SU-DHL-6 (cell line): ENCODE results near the gene NDUFA9.

ENCODE experiments used
- EZH2phosphoT487 ChIP-seq: fragments of 200-600 bp; sonication (generic), shearing (Covaris generic); conservative IDR thresholded peaks from 2 replicates; pipeline ENCODE4 v1.6.1; 2018; ENCODE audit warnings: mild to moderate bottlenecking, antibody characterized with exemption, low read length, moderate library complexity, mixed read lengths
- TF ChIP-seq, protein P1 (sequence below): fragments of 200-600 bp; sonication (generic); IDR thresholded peaks from one replicate; pipeline ENCODE4 v1.5.1; 2017; ENCODE audit warnings: antibody characterized with exemption, mild to moderate bottlenecking, low read length, moderate library complexity; ENCODE audit not compliant: insufficient read depth, poor library complexity, severe bottlenecking

DNA sequence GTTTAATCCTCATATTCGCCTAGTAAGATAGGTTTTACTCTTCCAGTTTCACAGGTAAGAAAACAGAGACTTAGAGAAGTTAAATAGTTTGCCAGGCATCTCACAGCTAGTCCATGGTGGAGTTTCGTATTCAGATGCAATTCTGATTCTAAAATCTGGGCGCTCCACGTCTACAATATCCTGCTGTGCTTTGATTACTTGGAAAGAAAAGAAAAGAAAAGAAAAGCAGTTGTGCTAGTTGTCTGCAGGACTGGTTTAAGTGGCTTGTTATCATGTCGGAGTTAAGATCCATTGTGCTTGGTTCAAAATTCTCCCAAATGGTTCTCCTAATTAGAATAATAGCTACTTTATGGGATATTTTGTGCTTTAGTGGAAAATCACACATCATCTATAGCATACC, 18.7 kb upstream of the NDUFA9 start:
- TF ChIP-seq, protein P1, sequence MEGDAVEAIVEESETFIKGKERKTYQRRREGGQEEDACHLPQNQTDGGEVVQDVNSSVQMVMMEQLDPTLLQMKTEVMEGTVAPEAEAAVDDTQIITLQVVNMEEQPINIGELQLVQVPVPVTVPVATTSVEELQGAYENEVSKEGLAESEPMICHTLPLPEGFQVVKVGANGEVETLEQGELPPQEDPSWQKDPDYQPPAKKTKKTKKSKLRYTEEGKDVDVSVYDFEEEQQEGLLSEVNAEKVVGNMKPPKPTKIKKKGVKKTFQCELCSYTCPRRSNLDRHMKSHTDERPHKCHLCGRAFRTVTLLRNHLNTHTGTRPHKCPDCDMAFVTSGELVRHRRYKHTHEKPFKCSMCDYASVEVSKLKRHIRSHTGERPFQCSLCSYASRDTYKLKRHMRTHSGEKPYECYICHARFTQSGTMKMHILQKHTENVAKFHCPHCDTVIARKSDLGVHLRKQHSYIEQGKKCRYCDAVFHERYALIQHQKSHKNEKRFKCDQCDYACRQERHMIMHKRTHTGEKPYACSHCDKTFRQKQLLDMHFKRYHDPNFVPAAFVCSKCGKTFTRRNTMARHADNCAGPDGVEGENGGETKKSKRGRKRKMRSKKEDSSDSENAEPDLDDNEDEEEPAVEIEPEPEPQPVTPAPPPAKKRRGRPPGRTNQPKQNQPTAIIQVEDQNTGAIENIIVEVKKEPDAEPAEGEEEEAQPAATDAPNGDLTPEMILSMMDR: no peak
- TF ChIP-seq EZH2phosphoT487: no peak
